Measurements from ENCODE around the gene SCN3B. TPM values are rescaled to one million over a fixed set of nuclear protein-coding genes. Genes with fewer than 3 reads are reported as not detected.
"Not testable (repeated sequence)": the region's sequence is repeated elsewhere in the genome, so short reads cannot be mapped to it uniquely, and the experiment has no call there.

The SCN3B gene
- total RNA-seq, 8 experiments from 2014 or later, result 0.13 to 67.3 (median 25.3) TPM

DNA sequence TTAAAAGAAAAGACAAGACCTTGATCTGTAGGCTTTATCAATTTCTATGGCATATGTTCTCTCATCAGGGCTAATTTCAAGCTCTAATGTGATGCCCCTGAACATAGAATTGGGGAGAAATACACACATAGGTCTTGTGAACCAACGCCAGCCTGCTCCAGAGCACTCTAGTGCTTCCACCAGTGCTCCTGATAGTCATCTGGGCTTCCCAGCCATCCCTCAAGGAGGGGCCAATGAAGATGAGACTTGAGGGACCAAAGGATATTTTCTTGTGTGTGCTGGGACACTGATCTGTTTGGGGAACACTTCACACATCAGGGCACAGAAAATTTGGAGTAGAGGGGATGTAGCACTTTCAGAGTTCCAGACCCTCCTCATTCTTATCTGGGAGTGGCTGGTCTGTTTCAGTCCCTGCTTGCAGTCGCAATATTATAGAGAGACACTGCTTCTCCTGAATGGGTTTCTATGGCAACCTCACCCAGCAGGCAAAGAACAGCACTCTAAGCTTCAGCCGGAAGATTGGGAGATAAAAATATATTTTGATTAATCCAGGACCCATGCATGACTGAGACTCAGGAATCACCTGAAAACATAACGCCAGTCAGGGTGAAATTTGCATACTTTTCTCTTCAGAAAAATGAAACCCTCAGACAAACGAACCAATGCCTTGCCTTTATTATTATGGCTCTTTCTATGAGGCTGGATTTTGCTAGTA is 28.4 kb upstream of the SCN3B start:
- peak in 7 of 8 experiments; percentile 12 to 88 (median 85) for ATAC-seq (replicated peaks in 6 of 8)
- in situ Hi-C loops (cut with MboI; ENCODE audit: low pct_unique_long_range_greater_than_20kb in 2 of 9, low sequenced_read_pairs in 9 of 9, unreplicated experiment in 9 of 9), result no loop called here
- Histone ChIP-seq H3K4me1 (replicated peaks in 1 of 2) (peaks cover 15 to 19% of the 10 kb centered on the region in 2 donors), H3K27ac (peak overlapping the region; percentile 3 to 52), H3K4me3 (no peak overlapping the region)
- 4 to 64% (median 40%) methylated on average over 1 to 5 of the region's 5 CpGs; no CpG with 5 or more reads in 1 of the 10 experiments for WGBS, 10 experiments

DNA sequence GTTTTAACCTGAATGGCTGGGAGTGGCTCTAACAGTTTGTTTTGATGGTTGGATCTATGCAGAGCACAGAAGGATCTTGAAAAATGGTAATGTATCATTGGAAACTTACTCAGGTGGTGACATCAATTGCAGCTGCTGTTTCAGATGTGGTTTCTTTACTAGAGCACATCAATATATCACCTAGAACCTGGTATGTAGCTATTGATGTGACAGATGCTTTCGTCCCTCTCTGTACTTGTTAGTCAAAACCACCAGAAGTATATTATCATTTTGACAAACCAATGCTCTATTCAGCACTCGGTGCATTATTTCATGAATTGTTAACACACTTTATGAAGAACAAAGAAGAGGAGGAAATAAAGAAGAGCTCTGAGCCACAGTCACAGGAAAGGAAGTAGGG is 26.6 kb upstream of the SCN3B start:
- Histone ChIP-seq H3K27ac (no peak overlapping the region), H3K4me1 (replicated peaks in 1 of 2) (peaks cover 15 to 19% of the 10 kb centered on the region in 2 donors), H3K4me3 (no peak overlapping the region)
- 0 to 53% (median 44%) methylated on average over 1 to 2 of the region's 2 CpGs; no CpG with 5 or more reads in 3 of the 10 experiments for WGBS, 10 experiments
- in situ Hi-C loops (cut with MboI; ENCODE audit: low pct_unique_long_range_greater_than_20kb in 2 of 9, low sequenced_read_pairs in 9 of 9, unreplicated experiment in 9 of 9), result no loop called here
- ATAC-seq (replicated peaks in 6 of 8), result peak in 1 of 8 experiments; percentile 13

DNA sequence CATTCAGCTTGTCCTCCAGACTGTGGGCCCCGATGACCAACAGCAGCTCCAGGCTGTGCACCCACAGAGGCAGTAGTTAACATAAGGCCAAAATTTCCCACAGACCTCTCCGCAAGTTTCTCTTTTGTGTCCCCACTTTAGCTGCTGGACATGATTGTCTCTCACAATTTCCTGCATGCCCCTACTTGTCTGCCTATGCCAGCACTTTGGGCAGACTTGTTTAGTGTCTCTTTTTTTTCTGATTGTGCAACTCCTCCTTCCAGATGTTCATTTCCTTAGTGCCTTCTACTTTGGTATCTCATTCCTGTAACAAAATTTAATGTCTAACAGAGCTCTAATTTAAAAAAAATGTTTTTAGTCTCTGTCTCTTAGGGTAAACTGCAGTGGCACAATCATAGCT is 23.8 kb upstream of the SCN3B start:
- Histone ChIP-seq H3K4me3 (no peak overlapping the region), H3K27ac (no peak overlapping the region), H3K4me1 (replicated peaks in 1 of 2) (peaks cover 8 to 10% of the 10 kb centered on the region in 2 donors)
- 17 to 100% (median 86%) methylated on average over 1 to 2 of the region's 2 CpGs; no CpG with 5 or more reads in 1 of the 10 experiments for WGBS, 10 experiments
- no peak for ATAC-seq (replicated peaks in 6 of 8)
- in situ Hi-C loops (cut with MboI; ENCODE audit: low pct_unique_long_range_greater_than_20kb in 2 of 9, low sequenced_read_pairs in 9 of 9, unreplicated experiment in 9 of 9), result no loop called here

DNA sequence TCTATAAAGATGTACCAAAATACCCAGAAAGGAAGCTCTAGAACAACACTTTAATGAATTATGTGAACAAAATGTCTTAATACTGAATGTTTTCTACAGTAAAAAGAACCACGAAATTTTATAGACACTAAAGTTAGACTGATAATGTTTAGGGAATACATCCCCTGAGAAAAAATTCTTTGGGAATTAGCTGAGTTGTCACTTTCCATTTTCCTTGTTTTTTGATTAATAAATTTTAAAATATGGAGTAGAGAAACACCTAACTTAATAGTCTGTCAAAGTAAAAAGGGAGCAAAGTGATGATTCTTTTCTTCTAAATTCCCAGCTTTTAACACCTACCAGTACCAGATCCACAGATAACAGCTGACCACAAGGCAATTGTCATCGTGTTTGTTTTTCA is 23.1 kb upstream of the SCN3B start:
- Histone ChIP-seq H3K4me1 (replicated peaks in 1 of 2) (peaks cover under 1 to 3% of the 10 kb centered on the region in 2 donors), H3K27ac (no peak overlapping the region), H3K4me3 (no peak overlapping the region)
- no peak for ATAC-seq (replicated peaks in 6 of 8)
- in situ Hi-C loops (cut with MboI; ENCODE audit: low pct_unique_long_range_greater_than_20kb in 2 of 9, low sequenced_read_pairs in 9 of 9, unreplicated experiment in 9 of 9), result no loop called here
- WGBS, 10 experiments, result 0 to 83% (median 36%) methylated on average over 1 to 2 of the region's 2 CpGs

DNA sequence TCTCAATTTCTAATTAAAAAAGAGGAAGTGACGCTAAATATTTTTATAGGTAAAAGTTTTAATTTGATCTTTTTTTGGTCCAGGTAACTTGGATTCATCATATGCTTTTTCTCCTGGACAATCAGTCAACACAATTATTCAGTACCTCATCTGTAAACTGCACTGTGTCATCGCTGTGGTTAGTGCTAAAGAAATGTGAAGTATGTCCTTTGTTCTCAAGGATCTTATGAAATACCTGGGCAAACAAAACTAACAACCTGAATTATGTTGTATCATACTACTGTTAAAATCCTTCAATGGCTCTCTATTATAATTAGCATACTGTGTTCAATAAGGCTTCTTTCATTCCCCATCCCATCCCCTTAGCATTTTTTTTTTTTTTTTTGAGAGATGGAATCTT is 19.9 kb upstream of the SCN3B start:
- no peak for ATAC-seq (replicated peaks in 6 of 8)
- WGBS, 10 experiments, result 29 to 100% (median 68%) methylated on average over 1 to 2 of the region's 2 CpGs; no CpG with 5 or more reads in 2 of the 10 experiments

DNA sequence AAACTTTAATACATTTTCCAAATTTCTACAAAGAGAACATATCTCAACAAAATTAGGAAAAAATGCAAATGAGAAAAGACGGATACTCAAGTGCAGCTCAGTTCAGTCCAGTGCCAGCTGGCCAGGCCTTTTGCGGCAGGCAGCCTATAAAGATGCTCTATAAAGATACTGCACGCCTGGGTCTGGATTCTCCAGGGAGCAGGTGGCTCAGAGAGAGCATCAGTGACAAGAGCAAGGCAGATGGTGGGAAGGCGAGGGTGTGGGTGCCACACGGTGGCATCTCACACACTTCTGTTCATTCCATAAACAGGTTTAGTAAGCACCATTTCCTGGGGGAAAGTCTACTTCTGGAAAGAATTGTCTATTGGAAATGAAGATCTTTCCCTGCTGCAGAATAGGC is 18.1 kb upstream of the SCN3B start:
- H3K4me1 ChIP-seq (replicated peaks in 1 of 2), result no peaks in the 10 kb centered on the region
- no peak overlapping the region for H3K27ac ChIP-seq
- H3K4me3 ChIP-seq, result no peak overlapping the region
- in situ Hi-C loops (cut with MboI; ENCODE audit: low pct_unique_long_range_greater_than_20kb in 2 of 9, low sequenced_read_pairs in 9 of 9, unreplicated experiment in 9 of 9), result no loop called here
- 8 to 97% (median 89%) methylated on average over 1 to 4 of the region's 5 CpGs; no CpG with 5 or more reads in 5 of the 10 experiments for WGBS, 10 experiments
- no peak for ATAC-seq (replicated peaks in 6 of 8)

More for the DNA sequence above, 19.9 kb upstream of the SCN3B start:
- Histone ChIP-seq H3K4me1 (replicated peaks in 1 of 2) (no peaks in the 10 kb centered on the region), H3K27ac (no peak overlapping the region), H3K4me3 (no peak overlapping the region)
- in situ Hi-C loops (cut with MboI; ENCODE audit: low pct_unique_long_range_greater_than_20kb in 2 of 9, low sequenced_read_pairs in 9 of 9, unreplicated experiment in 9 of 9), result no loop called here

DNA sequence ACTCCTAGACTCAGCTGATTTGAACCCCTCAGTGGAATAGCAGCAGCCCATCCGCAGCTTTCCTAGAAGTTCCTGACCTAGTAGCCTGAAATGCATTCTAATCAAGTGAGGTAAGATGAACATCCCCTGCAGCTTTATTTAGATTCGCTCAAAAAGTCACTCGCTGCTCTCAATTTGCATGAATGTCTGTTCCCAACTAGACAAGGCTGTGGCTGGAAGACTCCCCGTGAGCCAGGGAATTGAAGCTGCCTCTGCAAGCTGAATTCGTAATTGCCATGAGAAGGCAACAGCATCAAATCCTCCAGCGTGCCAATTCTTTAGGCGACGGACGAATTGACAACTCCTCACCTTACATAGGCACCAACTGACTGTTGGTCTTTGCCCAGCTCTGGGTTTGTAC is 17.1 kb upstream of the SCN3B start:
- WGBS, 10 experiments, result 17 to 75% (median 25%) methylated on average over 2 to 8 of the region's 9 CpGs; no CpG with 5 or more reads in 2 of the 10 experiments
- Histone ChIP-seq H3K4me1 (replicated peaks in 1 of 2) (no peaks in the 10 kb centered on the region), H3K4me3 (no peak overlapping the region), H3K27ac (no peak overlapping the region)
- peak in 4 of 8 experiments; percentile 31 to 90 (median 45) for ATAC-seq (replicated peaks in 6 of 8)
- in situ Hi-C loops (cut with MboI; ENCODE audit: low pct_unique_long_range_greater_than_20kb in 2 of 9, low sequenced_read_pairs in 9 of 9, unreplicated experiment in 9 of 9), result no loop called here

DNA sequence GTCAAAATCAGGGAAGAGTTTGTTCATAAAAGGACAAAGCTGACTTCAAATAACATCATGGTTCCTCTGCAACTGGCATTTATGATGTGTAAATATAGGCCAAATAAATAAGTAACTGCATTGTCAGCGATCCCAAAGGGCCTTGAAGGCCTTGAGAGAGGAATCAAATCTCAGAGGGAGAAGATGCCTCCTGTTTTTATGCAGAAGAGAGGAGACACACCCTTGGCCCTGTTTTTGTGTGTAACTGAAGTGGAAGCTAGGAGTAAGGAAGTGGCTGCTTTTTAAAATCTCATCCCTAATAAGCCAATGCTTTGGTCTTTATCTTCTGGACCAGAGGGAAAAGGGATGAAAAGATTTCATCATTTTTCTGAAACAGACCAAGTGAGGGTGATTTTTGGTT is 15.7 kb upstream of the SCN3B start:
- peaks cover 0 to 3% of the 10 kb centered on the region in 2 donors for H3K4me1 ChIP-seq (replicated peaks in 1 of 2)
- no peak overlapping the region for H3K4me3 ChIP-seq
- ATAC-seq (replicated peaks in 6 of 8), result peak in 2 of 8 experiments; percentile 67 to 76
- WGBS, 10 experiments, result 0 to 100% (median 57%) methylated on average over 1 of the region's 1 CpG; no CpG with 5 or more reads in 1 of the 10 experiments
- in situ Hi-C loops (cut with MboI; ENCODE audit: low pct_unique_long_range_greater_than_20kb in 2 of 9, low sequenced_read_pairs in 9 of 9, unreplicated experiment in 9 of 9), result no loop called here
- H3K27ac ChIP-seq, result no peak overlapping the region

DNA sequence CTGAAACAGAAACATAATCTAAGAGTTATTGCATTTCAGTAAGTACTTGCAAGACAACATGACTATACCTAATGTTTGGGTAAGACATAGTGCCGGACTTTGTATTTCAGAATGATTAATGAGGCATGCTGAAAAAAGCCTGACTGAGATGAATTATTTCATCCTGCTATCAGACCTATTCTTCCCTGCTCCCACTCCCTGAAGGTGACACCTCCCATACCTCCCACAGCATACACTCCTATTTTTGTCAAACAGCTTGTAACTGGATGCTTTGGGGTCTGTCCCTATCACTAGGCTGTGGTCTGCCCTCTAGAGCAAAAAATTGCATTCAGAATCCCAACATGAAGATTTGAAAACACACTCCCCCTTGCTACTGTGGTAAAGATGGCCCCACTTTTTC is 10.9 kb upstream of the SCN3B start:
- Histone ChIP-seq H3K27ac (no peak overlapping the region), H3K4me3 (no peak overlapping the region), H3K4me1 (replicated peaks in 1 of 2) (peaks cover 0 to 4% of the 10 kb centered on the region in 2 donors)
- ATAC-seq (replicated peaks in 6 of 8), result no peak
- 20 to 100% (median 78%) methylated on average over 1 of the region's 1 CpG; no CpG with 5 or more reads in 5 of the 10 experiments for WGBS, 10 experiments
- in situ Hi-C loops (cut with MboI; ENCODE audit: low pct_unique_long_range_greater_than_20kb in 2 of 9, low sequenced_read_pairs in 9 of 9, unreplicated experiment in 9 of 9), result no loop called here

DNA sequence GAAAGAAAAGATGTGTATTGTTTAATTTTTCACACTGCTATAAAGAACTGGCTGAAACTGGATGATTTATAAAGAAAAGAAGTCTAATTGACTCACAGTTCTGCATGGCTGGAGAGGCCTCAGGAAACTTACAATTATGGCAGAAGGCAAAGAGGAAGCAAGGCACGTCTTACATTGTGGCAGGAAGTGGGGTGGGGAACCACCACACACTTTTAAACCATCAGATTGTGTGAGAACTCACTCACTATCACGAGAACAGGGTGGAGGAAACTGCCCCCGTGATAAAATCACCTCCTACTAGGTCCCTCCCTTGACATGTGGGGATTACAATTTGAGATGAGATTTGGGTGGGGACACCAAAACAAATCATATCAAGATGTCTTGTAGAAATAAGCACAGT is 5.5 kb upstream of the SCN3B start:
- WGBS, 10 experiments, result 0 to 100% (median 39%) methylated on average over 1 to 3 of the region's 3 CpGs; no CpG with 5 or more reads in 3 of the 10 experiments
- ATAC-seq (replicated peaks in 6 of 8), result peak in 2 of 8 experiments; percentile 25 to 77
- H3K4me3 ChIP-seq; in situ Hi-C loops (cut with MboI; ENCODE audit: low pct_unique_long_range_greater_than_20kb in 2 of 9, low sequenced_read_pairs in 9 of 9, unreplicated experiment in 9 of 9); H3K27ac ChIP-seq; H3K4me1 ChIP-seq (replicated peaks in 1 of 2): not testable (repeated sequence)

DNA sequence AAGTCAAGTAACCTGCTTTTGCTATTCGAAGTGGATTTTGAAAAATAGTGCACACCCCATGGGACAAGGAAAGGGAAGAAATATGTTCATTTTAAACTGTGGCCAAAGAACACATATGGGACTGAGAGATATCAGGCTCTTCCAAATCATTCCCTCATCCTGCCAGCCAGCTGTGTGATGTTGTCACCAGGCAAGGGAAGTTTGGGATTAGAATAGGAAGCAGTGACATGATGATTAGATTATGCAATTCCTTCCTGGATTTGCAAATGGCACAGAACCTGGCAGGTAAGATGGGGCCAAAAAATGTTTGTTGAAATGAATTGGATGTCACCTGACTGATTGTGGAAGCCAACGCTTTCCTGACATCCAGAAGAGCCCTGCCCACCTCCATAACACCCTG is 4.9 kb upstream of the SCN3B start:
- no peak for ATAC-seq (replicated peaks in 6 of 8)
- peaks cover 4 to 8% of the 10 kb centered on the region in 2 donors for H3K4me1 ChIP-seq (replicated peaks in 1 of 2)
- in situ Hi-C loops (cut with MboI; ENCODE audit: low pct_unique_long_range_greater_than_20kb in 2 of 9, low sequenced_read_pairs in 9 of 9, unreplicated experiment in 9 of 9), result no loop called here
- no peak overlapping the region for H3K27ac ChIP-seq
- 0 to 100% (median 60%) methylated on average over 1 to 2 of the region's 2 CpGs; no CpG with 5 or more reads in 1 of the 10 experiments for WGBS, 10 experiments
- H3K4me3 ChIP-seq, result no peak overlapping the region

DNA sequence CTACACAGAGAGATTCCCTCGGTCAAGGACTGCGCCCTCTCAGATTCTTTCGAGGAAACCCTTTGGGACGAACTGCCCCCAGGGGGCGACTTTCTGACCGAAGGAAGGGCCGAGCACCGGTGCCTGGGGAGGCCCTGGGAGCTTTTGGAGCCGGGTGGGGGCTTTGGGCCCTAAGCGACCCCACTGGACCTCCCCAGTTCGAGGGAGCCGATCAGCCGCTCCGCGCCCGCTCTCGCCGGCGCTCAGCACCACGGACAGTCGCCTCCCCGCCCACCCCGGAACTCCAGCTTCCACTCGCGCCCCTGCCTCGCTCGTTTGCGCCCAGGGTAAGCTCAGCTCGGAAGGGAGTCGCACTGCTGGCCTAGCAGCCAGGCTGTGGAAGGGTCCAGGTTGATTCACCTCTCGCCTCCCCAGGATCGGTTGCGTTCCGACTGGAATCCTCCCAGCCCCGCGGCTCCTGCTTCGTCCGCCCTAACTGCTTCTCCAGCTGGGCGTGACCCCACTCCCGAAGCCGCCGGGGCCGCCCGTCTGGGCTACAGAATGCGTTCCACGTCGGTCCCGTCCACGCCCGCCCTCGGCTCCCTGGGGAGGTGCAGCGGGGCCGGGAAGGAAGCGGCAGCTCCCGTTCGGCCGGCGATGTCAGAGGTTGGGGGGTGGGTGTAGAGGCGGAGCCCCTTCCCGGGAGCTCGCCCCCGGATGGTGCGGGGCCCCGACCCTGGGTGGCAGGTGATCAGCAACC is 428 bp downstream of the SCN3B start:
- Histone ChIP-seq H3K27ac (peak overlapping the region; percentile 87 to 95), H3K4me1 (replicated peaks in 1 of 2) (peaks cover 17% of the 10 kb centered on the region in 2 donors), H3K4me3 (peak overlapping the region; percentile 55 to 74 (median 70))
- ATAC-seq (replicated peaks in 6 of 8), result peak; percentile 40 to 81 (median 46)
- 0 to 2% methylated on average over 5 to 7 of the region's 64 CpGs; no CpG with 5 or more reads in 8 of the 10 experiments for WGBS, 10 experiments
- in situ Hi-C loops (cut with MboI; ENCODE audit: low pct_unique_long_range_greater_than_20kb in 2 of 9, low sequenced_read_pairs in 9 of 9, unreplicated experiment in 9 of 9), result no loop called here

DNA sequence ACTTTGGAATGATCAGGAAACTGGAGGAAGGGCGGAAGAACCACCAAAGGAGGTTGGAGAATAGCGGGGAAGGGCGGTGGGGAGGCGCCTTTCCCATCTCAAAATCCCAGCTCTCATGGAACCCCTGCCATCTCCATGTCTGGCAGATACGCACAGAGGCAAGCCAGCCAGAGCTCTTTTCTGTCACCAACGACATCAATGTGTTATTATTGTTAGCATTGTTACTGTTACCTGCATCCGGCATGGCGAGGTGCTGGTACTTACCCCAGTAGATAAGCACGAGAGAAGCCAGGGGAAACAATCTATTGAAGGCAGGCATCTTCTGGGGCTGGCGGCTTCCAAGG is 969 bp downstream of the SCN3B start:
- Histone ChIP-seq H3K4me3 (peak overlapping the region; percentile 55 to 74 (median 70)), H3K4me1 (replicated peaks in 1 of 2) (peaks cover 17% of the 10 kb centered on the region in 2 donors), H3K27ac (peak overlapping the region; percentile 87 to 95)
- WGBS, 10 experiments, result 3 to 40% (median 17%) methylated on average over 1 to 7 of the region's 10 CpGs; no CpG with 5 or more reads in 3 of the 10 experiments
- ATAC-seq (replicated peaks in 6 of 8), result no peak
- in situ Hi-C loops (cut with MboI; ENCODE audit: low pct_unique_long_range_greater_than_20kb in 2 of 9, low sequenced_read_pairs in 9 of 9, unreplicated experiment in 9 of 9), result no loop called here
